H1 (cell line): Measurements from ENCODE around the gene RAB11B. TPM values are rescaled to one million over a fixed set of nuclear protein-coding genes. Genes with fewer than 3 reads are reported as not detected.

Experiments
- CTCF ChIA-PET: fragments of 300-600 bp; sonication (Branson Sonifier 250); formaldehyde crosslinking; loops from one replicate; lab custom pipeline; 2021; ENCODE audit not compliant: partially characterized antibody; lab: Charles Lee
- POLR2A ChIA-PET: fragments of 300-600 bp; sonication (Branson Sonifier 250); formaldehyde crosslinking; loops from one replicate; lab custom pipeline; 2021; ENCODE audit warnings: inconsistent platforms; ENCODE audit not compliant: partially characterized antibody; lab: Charles Lee
- DNase-seq, 2 experiments: peaks; one replicate each; pipeline versions ENCODE4 v3.0.0 to v3.0.0-alpha.2; 2010 to 2022; ENCODE audit warnings: low spot score in 2 of 2, low read depth in 1 of 2, mixed read lengths in 1 of 2
- FAIRE-seq: peaks from 2 replicates; lab custom pipeline; 2011; peaks lifted over from hg19 to GRCh38; lab: Jason Lieb, UNC
- H2AFZ ChIP-seq: 2 replicates; pipeline ENCODE4 v1.8.1; 2012; ENCODE audit warnings: low read length, inconsistent platforms
- H2AK5ac ChIP-seq: 2 replicates; pipeline ENCODE4 v1.6.1; 2013; ENCODE audit warnings: low read depth, low read length
- H2BK120ac ChIP-seq: replicated peaks from 2 replicates; pipeline ENCODE3; 2013; ENCODE audit warnings: low read depth, low read length, inconsistent platforms
- H2BK12ac ChIP-seq: 2 replicates; pipeline ENCODE4 v1.6.1; 2013; ENCODE audit warnings: low read depth, low read length
- H2BK15ac ChIP-seq: 2 replicates; pipeline ENCODE4 v1.6.1; 2013; ENCODE audit warnings: low read length
- H2BK20ac ChIP-seq: 2 replicates; pipeline ENCODE4 v1.6.1; 2013; ENCODE audit warnings: low read length
- H2BK5ac ChIP-seq: 2 replicates; pipeline ENCODE4 v1.6.1; 2013; ENCODE audit warnings: low read depth, low read length
- H3K14ac ChIP-seq: 2 replicates; pipeline ENCODE4 v1.6.1; 2013; ENCODE audit warnings: inconsistent platforms; ENCODE audit not compliant: insufficient read length
- H3K18ac ChIP-seq: 2 replicates; pipeline ENCODE4 v1.6.1; 2013; ENCODE audit warnings: low read length; ENCODE audit errors: extremely low read depth
- H3K23ac ChIP-seq: 2 replicates; pipeline ENCODE4 v1.6.1; 2013; ENCODE audit warnings: inconsistent platforms; ENCODE audit not compliant: insufficient read length
- H3K23me2 ChIP-seq: 2 replicates; pipeline ENCODE4 v1.6.1; 2013; ENCODE audit warnings: low read depth, low read length
- H3K27ac ChIP-seq: 2 replicates; pipeline ENCODE4 v1.6.1; 2011; ENCODE audit warnings: low read depth, low read length, inconsistent platforms
- H3K27me3 ChIP-seq, 4 experiments: replicated peaks in 1 of 4; 1 replicate in 1 of 4; 2 replicates in 3 of 4; pipeline versions ENCODE4 v1.6.1 to v1.8.1; 2011 to 2013; ENCODE audit warnings: low read length in 3 of 4, mild to moderate bottlenecking in 3 of 4, inconsistent platforms in 2 of 4, mixed read lengths in 2 of 4, moderate library complexity in 1 of 4; ENCODE audit not compliant: control insufficient read depth in 3 of 4, insufficient read depth in 3 of 4; ENCODE audit errors: extremely low read depth in 1 of 4
- H3K36me3 ChIP-seq, 4 experiments: 2 replicates each; pipeline versions ENCODE4 v1.6.1 to v1.8.1; 2011 to 2013; ENCODE audit warnings: mild to moderate bottlenecking in 4 of 4, low read length in 3 of 4, moderate library complexity in 2 of 4, control low read depth in 1 of 4, inconsistent platforms in 1 of 4; ENCODE audit not compliant: insufficient read depth in 4 of 4, control insufficient read depth in 2 of 4
- H3K4ac ChIP-seq: replicated peaks from 2 replicates; pipeline ENCODE3; 2013; ENCODE audit warnings: low read length, low read depth, mixed read lengths, inconsistent platforms; ENCODE audit not compliant: insufficient read length
- H3K4me1 ChIP-seq, 4 experiments: replicated peaks in 1 of 4; 1 replicate in 1 of 4; 2 replicates in 3 of 4; pipeline versions ENCODE4 v1.6.1 to v1.8.1; 2011 to 2013; ENCODE audit warnings: low read length in 3 of 4, inconsistent platforms in 2 of 4, mixed read lengths in 1 of 4; ENCODE audit not compliant: insufficient read depth in 4 of 4, control insufficient read depth in 3 of 4
- H3K4me2 ChIP-seq, 2 experiments: 2 replicates each; pipeline versions ENCODE4 v1.6.1 to v1.8.1; 2011 to 2013; ENCODE audit warnings: low read depth in 2 of 2, low read length in 2 of 2, control low read depth in 1 of 2, inconsistent platforms in 1 of 2, mild to moderate bottlenecking in 1 of 2; ENCODE audit not compliant: insufficient read depth in 1 of 2
- H3K4me3 ChIP-seq, 4 experiments: fragments of 200-600, 300-600 bp in 1 of 4; sonication (generic), shearing (Covaris generic), sonication (Bioruptor Twin) in 1 of 4; 2 replicates each; pipeline versions ENCODE4 v1.5.1 to v1.8.1; 2011 to 2016; ENCODE audit warnings: low read length in 4 of 4, low read depth in 3 of 4, control low read depth in 2 of 4, inconsistent platforms in 2 of 4, mild to moderate bottlenecking in 2 of 4, mixed read lengths in 1 of 4, moderate library complexity in 1 of 4; ENCODE audit not compliant: insufficient read depth in 2 of 4; ENCODE audit errors: extremely low read depth in 1 of 4
- H3K56ac ChIP-seq: replicated peaks from 2 replicates; pipeline ENCODE3; 2013; ENCODE audit warnings: low read depth, mild to moderate bottlenecking, mixed read lengths, low read length, inconsistent platforms; ENCODE audit not compliant: insufficient read length
- H3K79me1 ChIP-seq: 2 replicates; pipeline ENCODE4 v1.6.1; 2013; ENCODE audit warnings: low read depth, low read length, control low read depth
- H3K79me2 ChIP-seq, 2 experiments: 2 replicates each; pipeline versions ENCODE4 v1.6.1 to v1.8.1; 2012 to 2013; ENCODE audit warnings: low read length in 2 of 2, mild to moderate bottlenecking in 2 of 2, inconsistent platforms in 1 of 2; ENCODE audit not compliant: insufficient read depth in 2 of 2, control insufficient read depth in 1 of 2
- H3K9ac ChIP-seq, 4 experiments: replicated peaks in 1 of 4; 1 replicate in 1 of 4; 2 replicates in 3 of 4; pipeline versions ENCODE4 v1.6.1 to v1.8.1; 2011 to 2013; ENCODE audit warnings: low read depth in 3 of 4, low read length in 3 of 4, control low read depth in 2 of 4, mild to moderate bottlenecking in 2 of 4, moderate library complexity in 2 of 4, inconsistent platforms in 1 of 4; ENCODE audit errors: extremely low read depth in 1 of 4
- H3K9me3 ChIP-seq, 2 experiments: 2 replicates each; pipeline versions ENCODE4 v1.6.1 to v1.8.1; 2012 to 2013; ENCODE audit warnings: mild to moderate bottlenecking in 2 of 2, moderate library complexity in 2 of 2, control low read depth in 1 of 2, inconsistent platforms in 1 of 2, low read depth in 1 of 2, low read length in 1 of 2, mixed read lengths in 1 of 2; ENCODE audit not compliant: insufficient read depth in 2 of 2
- H4K20me1 ChIP-seq, 2 experiments: replicated peaks in 1 of 2; 2 replicates each; pipeline versions ENCODE3 to v1.8.1; 2011 to 2013; ENCODE audit warnings: inconsistent platforms in 2 of 2, low read length in 2 of 2, mild to moderate bottlenecking in 1 of 2; ENCODE audit not compliant: insufficient read depth in 2 of 2, control insufficient read depth in 1 of 2
- H4K5ac ChIP-seq: 2 replicates; pipeline ENCODE4 v1.6.1; 2013; ENCODE audit warnings: low read length, low read depth, mixed read lengths, inconsistent platforms; ENCODE audit not compliant: insufficient read length
- H4K8ac ChIP-seq: 2 replicates; pipeline ENCODE4 v1.8.0; 2013; ENCODE audit warnings: mild to moderate bottlenecking, moderate library complexity, low read length, inconsistent platforms; ENCODE audit not compliant: insufficient read depth; ENCODE audit errors: extremely low read depth
- H4K91ac ChIP-seq: replicated peaks from 2 replicates; pipeline ENCODE3; 2013; ENCODE audit warnings: low read length, mixed read lengths, inconsistent platforms; ENCODE audit not compliant: insufficient read length
- KDM4A ChIP-seq: IDR thresholded peaks from one replicate; pipeline ENCODE4 v1.7.1; 2012; ENCODE audit warnings: low read depth, mild to moderate bottlenecking, moderate library complexity, low read length, inconsistent platforms; ENCODE audit not compliant: severe bottlenecking
- NANOG ChIP-seq: IDR thresholded peaks from 2 replicates; pipeline ENCODE4 v1.6.1; 2011; ENCODE audit warnings: low read length, low read depth, mild to moderate bottlenecking, inconsistent platforms; ENCODE audit not compliant: insufficient read depth, poor library complexity, severe bottlenecking
- RAD21 ChIP-seq, 2 experiments: IDR thresholded peaks in 1 of 2; conservative IDR thresholded peaks in 1 of 2; 2 replicates each; pipeline ENCODE4 v1.6.1; 2011; ENCODE audit warnings: low read depth in 2 of 2, low read length in 2 of 2, improper control_type of control experiment in 1 of 2, inconsistent platforms in 1 of 2, mild to moderate bottlenecking in 1 of 2, moderate library complexity in 1 of 2
- RBBP5 ChIP-seq: IDR thresholded peaks from 2 replicates; pipeline ENCODE4 v1.7.1; 2012; ENCODE audit warnings: low read depth, mild to moderate bottlenecking, inconsistent platforms, low read length, moderate library complexity, borderline replicate concordance
- TBP ChIP-seq: IDR thresholded peaks from 2 replicates; pipeline ENCODE4 v1.6.1; 2011; ENCODE audit warnings: low read depth, low read length, improper control_type of control experiment
- WGBS, 2 experiments: shearing (Covaris generic) in 1 of 2; methylation state at CpG; one replicate each; pipeline versions ENCODE4 v1.1.6 to v1.1.7; 2013 to 2015; ENCODE audit warnings: low lambda C conversion rate in 2 of 2, mixed read lengths in 2 of 2, inconsistent platforms in 1 of 2, low coverage in 1 of 2, missing lambda C conversion rate in 1 of 2; ENCODE audit not compliant: insufficient replicate concordance in 2 of 2, insufficient coverage in 1 of 2, insufficient read length in 1 of 2; ENCODE audit errors: extremely low coverage in 1 of 2, missing lambda C conversion rate in 1 of 2; 5-methylcytosine and 5-hydroxymethylcytosine counted together
- polyA plus RNA-seq, 7 experiments: library from polyadenylated mRNA; depleted of rRNA in 3 of 7; stranded (reverse) in 5 of 7; unstranded in 2 of 7; fragments of >200 nt in 5 of 7; fragments of 200-250 nt in 2 of 7; gene quantifications; 1 replicate in 5 of 7; 2 replicates in 1 of 7; 4 replicates in 1 of 7; pipeline versions ENCODE4 v1.2.1 to v1.2.3, GENCODE V29; 2011 to 2013; ENCODE audit warnings: missing spikeins in 2 of 7, mixed read lengths in 2 of 7
- total RNA-seq: library from RNA; stranded (reverse); fragmentation: NEBNext Ultra II Directional; extraction: Animal tissue kit (Norgen Biotek cat#: 25700); gene quantifications from 2 replicates; pipeline ENCODE4 v1.2.1, GENCODE V29; 2021

The RAB11B gene
- total and polyA plus RNA-seq, 2 of the 8 experiments (the other 6 are each of a cell fraction or from before 2014, with no cell fraction given): 50.2 to 85.8 TPM

GRCh38 chr19:8395621-8396082 lies 5.5 kb downstream of the RAB11B start:
- peaks cover 39% of the 10 kb centered on the region for H3K79me1 ChIP-seq
- H3K4me1 ChIP-seq: peaks cover 0 to 10% (median 4%) of the 10 kb centered on the region in 4 experiments; a peak in 6 of 7 replicates
- H3K9ac ChIP-seq: no peak overlapping the region
- no peak overlapping the region for H2AFZ ChIP-seq
- H2BK120ac ChIP-seq: no peak overlapping the region
- H3K27ac ChIP-seq: no peak overlapping the region
- H2BK12ac ChIP-seq: no peak overlapping the region
- ChIA-PET POLR2A (interaction anchor here (0.6 to 1.0 kb wide), 6 partner anchors 18 to 96 kb away, joined by 3 to 5 read pairs (median 3); partner anchors contain the start of genes ANGPTL4 and KANK3), CTCF (interaction anchor here (2.6 to 5.5 kb wide), 2 partner anchors 8 to 42 kb away, joined by 11 to 47 read pairs; no protein-coding TSS in a partner anchor)
- 85% methylated on average over 14 of the region's 14 CpGs; no CpG with 5 or more reads in 1 of the 2 experiments for WGBS, 2 experiments
- H4K91ac ChIP-seq: no peak overlapping the region
- DNase-seq (no peak), FAIRE-seq (no peak)
- peaks cover 7 to 76% of the 10 kb centered on the region in 2 experiments for H3K79me2 ChIP-seq
- H2BK5ac ChIP-seq: no peak overlapping the region
- no peak overlapping the region for H3K18ac ChIP-seq
- no peak overlapping the region for H3K4me3 ChIP-seq
- H2BK20ac ChIP-seq: no peak overlapping the region
- no peak overlapping the region for H4K5ac ChIP-seq
- no peaks in the 10 kb centered on the region for H3K27me3 ChIP-seq
- H3K4ac ChIP-seq: no peak overlapping the region
- TF ChIP-seq TBP (no peak), RBBP5 (no peak), KDM4A (no peak), RAD21 (IDR thresholded peaks at IDR 0.05 in 1 of 2, conservative IDR thresholded peaks at IDR 0.05 in 1 of 2; ENCODE audit: low read depth in 2 of 2, low read length in 2 of 2) (no peak), NANOG (no peak)
- H3K4me2 ChIP-seq: no peak overlapping the region
- no peaks in the 10 kb centered on the region for H3K9me3 ChIP-seq
- H2BK15ac ChIP-seq: no peak overlapping the region
- peak overlapping the region; percentile 69; the same call in 1 of the 2 replicates for H4K8ac ChIP-seq
- no peak overlapping the region for H3K56ac ChIP-seq
- H4K20me1 ChIP-seq: peaks cover 9 to 39% of the 10 kb centered on the region in 2 experiments
- H3K36me3 ChIP-seq: no peaks in the 10 kb centered on the region; a peak in 3 of 8 replicates
- no peak overlapping the region for H3K14ac ChIP-seq
- H2AK5ac ChIP-seq: no peak overlapping the region
- H3K23me2 ChIP-seq: no peaks in the 10 kb centered on the region
- H3K23ac ChIP-seq: no peak overlapping the region
